Stimulated activated CD8-positive, alpha-beta memory T cell treated with anti-CD3 and anti-CD28 coated beads, Interleukin-15, amount 100 ng/mL, for 24 hours (primary cell): Measurements from ENCODE around the gene PUSL1.

Experiments
- DNase-seq: peaks from one replicate; pipeline ENCODE4 v3.0.0-alpha.2; 2020; ENCODE audit warnings: low read depth

PUSL1 gene

DNA sequence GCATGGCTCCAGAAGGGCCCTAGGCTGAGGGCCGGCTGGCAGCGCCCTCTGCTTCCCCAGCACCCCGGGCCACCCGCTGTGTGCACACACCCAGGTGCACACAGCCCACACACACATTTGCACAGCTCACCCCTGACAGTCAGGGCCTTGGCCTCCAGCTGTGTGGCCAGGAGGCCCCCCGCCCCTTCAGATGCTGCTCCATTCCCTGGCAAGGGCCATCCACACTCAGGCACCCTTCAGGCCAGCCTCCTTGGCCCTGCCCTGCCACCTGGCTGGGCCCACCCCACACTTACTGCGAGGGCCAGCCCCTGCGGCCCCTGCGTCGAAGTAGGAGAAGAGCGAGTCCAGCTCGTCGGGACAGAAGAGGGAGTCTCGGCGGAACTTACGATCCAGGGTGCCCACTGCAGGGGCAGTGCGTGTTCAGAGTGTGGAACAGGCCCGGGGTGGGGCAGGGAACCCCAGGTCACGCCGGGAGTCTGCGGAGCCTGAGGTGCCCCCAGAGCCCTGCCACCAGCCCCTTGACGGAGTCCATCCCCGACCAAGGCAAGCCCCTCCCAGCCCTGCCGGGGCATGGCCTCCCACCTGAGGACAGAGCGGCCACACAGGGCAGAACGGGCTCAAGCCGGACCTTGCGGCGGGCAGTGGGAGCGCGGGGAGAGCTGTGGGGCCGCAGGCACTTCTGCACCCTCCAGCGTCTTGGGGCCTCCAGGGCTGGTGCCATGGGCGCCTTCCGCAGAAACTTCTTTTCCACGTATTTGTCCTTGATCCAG lies 13.1 kb upstream of the PUSL1 start:
- DNase-seq = no peak

DNA sequence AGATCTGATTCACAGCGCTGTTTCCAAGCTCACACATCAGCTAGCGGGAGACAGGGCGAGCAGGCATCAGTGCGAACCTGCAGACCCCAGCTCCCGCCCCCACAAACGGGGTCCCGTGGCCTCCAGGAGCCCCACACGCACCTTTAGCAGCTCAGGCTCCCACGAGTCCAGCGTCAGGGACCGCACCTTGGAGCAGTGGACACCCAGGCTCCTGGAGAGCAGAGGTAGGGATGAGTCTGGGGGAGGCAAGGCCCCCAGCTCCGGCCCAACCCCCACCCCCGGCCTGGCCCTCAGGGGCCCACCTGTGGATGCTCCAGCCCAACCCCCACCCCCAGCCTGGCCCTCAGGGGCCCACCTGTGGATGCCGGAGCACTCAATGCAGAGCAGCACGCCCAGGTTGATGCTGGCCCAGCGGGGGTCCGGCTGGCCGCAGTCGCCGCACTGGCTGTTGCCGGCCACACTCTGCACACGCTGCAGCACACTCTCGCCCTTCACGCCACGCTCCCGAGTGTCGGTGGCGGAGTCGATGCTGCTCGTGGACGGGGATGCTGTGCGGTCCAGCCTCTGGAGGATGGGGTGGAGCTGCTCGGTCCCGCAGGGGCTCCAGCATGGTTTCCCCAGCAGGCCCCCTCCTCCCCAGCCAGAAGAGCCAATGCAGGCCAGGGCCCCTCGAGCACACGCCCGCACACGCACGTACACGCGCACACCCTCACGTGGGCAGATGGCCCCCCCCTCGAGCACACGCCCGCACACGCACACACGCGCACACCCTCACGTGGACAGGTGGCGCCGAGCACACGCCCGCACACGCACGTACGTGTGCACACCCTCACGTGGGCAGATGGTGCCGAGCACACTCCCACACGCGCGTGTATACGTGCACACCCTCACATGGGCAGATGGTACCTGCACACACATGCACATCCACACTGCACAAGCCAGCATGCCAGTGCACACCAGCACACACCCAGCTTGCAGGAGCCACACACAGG lies 12.0 kb upstream of the PUSL1 start:
- DNase-seq = no peak

DNA sequence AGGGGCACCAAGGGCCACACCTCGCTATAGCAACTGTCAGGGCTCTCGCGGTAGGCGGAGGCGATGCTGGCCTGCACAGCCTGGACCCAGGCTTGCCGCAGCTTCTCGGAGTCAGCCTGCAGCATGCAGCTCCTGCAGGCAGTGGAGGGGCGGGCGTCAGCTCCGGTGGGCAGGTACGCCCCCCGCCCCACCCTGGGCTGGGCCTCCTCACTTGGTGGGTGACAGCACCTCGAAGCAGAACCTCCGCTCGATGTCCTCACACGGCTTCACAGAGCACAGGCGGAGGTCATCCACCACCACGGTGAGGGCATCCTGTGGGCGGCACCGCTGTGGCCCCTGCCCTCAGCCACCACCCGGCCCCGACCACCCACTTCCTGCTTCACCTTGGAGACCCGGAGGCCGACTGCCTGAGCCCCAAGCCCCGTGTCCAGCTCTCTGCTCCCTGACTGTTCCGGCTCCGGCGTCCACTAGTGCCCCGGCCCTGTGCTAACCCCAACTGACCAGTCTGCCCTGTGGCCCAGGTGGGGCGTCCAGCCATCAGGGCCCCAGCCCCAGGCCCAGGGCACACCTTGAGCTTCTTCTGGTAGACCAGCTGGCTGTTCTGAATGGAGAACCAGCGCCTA lies 10.5 kb upstream of the PUSL1 start:
- DNase-seq = no peak

DNA sequence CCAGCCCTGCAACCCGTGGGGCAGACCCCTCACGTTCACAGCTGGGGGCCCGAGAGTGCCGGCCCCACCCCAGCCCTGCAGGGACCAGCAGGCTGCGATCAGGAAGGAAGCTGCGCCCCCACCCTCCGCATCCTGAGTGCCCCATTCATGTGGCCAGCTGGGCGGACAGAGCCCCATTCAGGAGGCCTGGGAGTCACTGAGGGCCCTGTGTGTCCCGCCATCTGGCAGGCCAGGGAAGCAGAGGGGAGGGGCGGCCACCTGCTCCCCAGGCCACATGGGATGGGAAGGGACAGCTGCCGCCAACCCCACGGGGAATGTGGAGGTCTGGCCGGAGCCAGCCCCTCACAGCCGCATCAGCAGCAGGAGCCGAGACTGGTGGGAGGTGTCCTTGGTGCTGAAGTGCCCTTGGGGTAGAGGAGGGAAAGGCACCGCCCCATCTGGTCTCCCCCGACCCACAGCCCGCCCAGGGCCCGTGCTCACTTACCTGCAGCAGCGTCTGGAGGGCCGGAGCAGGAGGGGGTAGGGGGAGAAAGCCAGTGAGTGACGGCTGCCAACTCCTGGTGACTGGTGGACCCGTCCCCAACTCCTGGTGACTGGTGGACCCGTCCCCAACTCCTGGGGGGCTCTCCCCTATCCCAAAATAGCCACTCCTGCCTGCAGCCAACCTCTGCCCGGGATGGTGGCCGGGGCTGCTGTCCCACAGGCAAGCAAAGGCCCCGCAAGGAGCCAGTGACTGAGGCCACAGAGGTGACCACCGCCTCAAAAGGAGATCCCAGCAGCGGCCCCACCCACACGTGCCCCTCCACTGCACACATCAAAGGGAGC lies 9.3 kb upstream of the PUSL1 start:
- no peak for DNase-seq

DNA sequence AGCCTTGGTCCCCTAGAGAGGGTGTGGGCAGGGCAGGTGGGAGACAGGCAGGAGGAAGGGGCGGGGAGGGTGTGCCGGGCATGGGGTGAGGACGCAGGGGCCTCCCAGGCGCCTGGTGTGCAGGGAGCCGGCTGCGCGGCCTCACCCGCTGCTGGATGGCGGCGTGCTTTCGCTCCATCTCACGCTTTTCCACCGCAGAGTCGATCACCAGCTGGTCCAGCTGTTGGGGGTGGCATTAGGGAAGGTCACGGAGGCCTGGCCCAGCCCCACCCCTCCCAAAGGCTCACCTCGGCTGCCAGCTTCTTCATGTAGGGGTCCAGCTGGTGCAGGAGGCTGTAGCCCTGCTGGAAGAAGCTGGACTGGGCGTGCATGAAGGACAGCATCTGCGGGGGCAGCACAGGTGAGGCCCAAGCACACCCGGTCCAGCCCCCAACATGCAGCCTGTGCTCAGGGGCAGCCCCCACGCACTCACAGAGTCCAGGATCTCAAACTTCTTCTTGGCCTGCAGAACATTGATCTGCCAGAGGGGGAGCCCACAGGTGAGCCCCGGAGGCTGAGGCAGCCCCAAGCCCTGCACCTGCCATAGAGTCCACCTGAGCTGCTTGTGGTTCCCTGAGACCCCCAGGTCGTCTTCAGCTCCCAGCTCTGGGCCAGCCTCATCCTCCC lies 8.6 kb upstream of the PUSL1 start:
- DNase-seq = no peak

DNA sequence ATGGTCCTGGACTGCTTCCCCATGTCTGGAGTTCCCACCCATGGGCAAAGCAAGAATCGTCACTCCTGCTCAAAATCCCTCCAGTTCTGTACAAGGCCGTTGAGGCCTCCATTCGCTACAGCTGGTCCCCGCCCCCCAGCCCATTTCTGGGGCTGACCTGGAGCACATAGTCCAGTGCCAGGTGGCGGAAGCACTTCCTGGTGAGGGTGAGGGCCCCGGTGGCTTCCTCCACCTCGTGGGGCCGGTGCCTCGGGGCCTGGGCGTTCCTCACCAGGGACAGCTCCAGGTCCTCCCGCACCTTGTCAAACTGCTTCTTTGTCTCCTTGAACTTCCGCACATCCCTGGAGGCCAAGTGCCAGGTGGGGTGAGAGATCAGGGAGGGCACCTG lies 8.1 kb upstream of the PUSL1 start:
- no peak for DNase-seq

DNA sequence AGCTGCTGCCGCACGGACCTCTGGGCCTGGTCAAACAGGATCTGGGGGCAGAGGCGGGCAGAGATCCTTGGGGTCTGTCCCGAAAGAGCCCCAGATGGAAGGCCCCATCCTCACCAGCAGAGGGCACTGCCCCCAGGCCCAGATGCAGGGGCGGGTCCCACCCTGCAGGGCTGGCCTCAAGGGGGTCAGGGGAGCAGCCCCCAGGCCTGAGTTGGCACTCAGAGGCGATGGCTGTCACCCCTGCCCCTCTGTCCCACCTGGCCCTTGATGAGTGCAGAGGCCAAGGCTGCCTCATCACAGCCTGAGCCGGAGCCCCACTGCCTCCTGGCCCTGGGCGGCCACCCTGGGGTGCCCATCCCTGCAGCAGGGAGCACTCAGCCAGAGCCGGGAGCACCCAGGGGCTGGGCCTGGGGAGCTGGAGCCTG lies 6.4 kb upstream of the PUSL1 start:
- no peak for DNase-seq

DNA sequence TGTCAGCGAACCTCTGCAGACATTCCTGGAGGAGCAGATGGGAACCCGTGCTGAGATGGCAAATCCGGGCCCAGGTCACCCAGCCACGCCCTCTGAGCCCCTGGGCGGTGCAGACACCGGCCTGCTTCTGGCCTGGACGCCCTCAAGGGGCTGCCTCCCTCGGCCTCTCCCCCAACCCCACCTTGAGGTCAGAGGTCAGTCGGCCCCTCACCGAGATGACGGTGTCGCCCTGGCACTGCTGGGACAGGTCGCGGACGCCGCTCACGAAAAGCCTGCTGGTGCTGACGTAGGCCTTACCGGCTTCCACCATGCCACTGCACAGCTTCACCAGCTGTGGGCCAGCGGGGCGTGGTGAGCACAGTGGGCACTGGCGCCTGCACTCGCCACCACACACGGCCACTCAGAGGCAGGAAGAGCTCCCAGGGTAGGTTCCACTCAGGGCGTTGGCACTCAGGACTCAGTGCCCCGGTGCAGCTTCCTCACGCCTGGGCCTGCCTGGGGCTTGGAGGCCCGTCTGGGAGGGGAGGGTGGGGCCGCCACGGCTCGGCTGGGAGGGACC lies 5.4 kb upstream of the PUSL1 start:
- no peak for DNase-seq

DNA sequence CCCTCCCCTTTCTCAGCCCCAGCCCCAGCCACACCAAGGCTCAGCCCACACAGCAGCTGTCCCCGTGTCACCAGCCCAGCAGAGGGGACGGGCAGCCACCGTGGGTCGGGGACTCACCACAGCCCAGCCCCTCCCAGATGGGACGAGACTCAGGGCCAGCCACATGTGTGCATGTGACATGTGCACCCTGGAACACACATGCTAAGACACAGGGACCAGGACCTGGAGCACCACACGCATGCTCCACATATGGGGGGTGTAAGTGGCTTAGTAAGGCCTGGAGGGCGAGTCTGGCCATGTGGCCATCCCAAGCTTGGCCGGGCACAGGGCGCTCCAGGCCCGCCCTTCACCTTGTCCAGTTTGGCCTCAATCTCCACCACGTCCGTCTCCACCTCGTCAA lies 4.7 kb upstream of the PUSL1 start:
- no peak for DNase-seq

DNA sequence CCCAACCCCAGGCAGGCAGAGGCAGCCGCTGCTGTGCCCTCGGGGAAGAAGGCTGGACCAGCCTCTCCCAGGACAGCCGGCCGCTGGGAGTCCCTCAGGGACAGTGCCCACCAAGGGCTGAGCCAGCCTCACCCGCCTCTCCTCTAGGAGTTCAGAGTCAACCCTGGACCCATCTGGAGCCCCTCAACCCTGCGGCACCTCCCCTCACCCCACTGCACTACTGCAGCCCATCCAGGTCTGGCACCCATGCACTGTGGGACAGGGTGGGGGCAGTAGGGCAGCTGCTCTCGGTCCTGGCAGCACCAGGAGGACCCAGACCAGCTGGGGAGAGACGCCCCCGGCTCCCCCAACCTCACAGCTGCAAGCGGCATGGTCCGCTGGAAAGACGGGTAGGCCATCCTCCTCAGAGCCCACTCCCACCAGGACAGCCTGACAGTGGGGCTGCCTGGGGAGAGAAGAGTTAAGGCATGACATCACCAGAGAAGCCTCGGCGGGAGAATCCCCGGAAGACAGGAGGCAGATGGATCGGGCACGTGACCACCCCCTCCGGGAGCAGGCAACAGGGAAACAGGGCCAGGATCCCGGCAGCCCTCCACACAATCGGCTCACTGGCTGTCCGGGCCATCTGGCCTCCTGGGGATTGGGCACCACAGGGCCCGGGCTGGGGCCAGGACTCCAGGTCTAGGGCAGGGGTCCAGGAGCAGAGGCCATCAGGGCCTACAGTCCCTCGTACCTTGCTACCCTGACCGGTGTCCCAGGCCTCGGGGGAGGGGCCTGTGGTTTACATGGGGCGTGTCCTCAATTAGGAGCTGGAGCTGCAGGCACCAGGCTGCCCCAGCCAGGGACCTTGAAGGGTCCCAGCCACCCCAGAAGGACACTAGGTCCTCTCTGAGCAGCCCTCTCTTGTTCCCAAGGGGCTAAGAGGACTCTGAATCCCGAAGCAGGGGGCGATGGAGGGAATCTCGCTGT lies 3.8 kb upstream of the PUSL1 start:
- no peak for DNase-seq

DNA sequence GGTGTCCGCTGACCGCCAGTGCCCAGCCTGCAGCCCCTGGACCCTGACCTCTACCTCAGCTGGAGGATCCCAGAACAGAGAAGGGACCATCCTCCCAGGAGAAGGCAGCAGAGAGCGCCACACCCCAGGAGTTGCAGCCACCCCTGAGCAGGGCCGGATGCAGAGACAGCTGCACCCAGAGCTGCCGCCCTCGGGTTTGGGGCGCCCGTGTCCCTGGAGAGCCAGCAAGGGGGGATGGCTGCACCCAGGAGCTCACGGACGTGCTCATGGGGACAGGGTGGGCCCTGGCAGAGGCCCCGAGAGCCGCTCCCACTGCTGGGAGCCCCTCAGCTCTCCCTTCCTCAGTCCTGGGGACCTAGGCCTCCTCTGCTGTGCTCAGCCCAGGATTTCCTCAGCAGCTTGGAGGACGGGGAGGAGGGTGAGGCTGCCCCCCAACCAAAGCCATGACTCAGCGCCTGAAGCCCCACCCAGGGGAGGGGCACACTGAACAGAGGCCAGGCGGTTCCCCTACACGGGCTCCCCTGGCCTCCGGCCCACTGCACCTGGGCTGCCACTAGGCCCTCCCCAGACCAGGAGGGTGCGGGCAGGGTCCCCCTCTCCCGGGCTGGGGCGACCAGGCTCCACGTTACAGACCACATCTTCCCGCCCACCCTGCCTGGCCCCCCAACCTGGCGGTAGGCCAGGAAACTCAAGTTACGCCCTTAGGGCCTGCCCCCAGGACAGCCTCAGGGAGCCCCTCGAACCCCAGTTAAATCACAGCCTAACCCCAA lies 2.9 kb upstream of the PUSL1 start:
- no peak for DNase-seq

DNA sequence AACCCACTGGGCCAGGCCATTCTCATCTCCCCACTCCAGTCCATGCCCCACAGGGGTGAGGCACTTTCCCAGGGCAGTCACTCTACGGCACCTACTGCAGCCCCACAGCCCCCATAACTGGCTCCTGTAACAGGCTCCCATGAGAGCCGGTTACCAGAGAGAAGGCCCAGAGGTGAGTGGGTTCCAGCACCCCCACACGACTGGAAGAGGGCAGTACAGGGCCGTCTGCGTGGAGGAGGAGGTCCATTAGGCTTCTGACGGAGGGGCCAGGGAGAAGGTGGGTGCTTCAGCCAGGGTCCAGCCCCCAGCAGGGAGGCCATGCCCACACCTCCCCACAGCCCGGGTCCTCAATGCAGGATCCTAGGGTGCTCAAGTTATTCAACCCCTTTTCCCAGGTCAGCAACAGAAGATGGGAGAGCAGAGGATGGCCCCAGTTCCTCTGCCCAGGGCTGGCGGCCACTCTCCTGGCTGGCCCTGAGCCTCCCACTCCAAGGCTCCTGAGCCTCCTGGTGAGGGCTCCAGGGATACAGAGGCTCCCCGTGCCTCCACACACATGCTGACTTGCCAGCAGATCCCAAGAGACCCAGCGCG lies 2.2 kb upstream of the PUSL1 start:
- DNase-seq = no peak

DNA sequence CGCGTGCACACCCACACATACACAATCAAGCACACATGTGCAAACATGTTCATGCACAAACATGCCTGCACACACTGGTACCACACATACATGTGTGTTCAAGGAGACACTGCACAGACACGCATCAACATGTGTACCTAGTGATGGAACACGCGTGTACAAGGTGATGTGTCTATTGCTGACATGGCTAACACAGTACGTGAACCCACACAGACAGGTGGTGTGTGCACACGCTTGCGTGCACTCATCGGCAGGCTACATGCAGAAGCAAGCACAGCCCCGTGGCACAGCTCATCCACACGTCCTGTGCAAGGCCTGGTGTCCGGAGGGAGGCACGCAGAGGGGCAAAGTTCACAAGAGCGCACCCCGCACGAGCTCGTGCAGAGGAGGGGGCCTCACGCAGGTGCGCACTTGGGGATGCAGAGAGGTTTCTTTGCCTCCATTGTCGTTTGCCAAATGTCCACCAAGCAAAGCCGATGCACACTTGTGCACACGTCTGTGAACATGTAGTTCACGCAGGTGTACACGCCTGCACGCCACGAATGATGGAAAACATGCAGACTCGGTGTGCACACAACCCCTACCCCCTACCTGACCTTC lies 1.6 kb upstream of the PUSL1 start:
- no peak for DNase-seq

DNA sequence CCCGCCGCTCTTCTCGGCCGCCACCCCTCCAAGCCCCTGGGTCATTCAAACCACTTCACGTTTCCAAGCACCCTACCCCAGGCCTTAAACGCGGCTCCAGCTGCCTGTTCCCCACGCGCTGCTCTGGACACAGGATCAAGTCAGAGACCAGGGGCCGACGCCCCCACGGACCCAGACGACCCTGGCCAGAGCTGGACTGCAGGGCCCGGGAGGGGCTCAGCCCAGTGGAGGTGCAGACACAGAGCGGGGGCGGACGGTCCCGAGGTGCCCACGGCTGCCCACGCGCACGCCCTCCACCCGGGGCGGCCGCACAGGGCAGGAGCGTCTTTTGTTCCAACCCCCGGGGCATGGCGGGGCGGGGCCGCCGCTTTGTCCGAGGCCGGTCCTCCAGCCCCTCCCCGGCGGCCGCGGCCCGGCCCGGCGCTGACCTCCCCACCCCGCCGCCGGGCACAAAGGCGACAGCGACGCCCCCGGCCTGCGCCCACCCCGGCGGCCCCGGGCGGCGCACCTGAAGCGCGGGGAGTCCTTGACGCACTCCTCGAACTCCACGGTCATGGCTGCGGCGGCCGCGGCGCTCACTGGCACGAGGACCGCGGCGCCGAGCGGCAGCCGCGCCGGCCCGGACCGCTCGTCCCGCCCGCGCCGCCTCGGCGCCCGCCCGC lies 1.0 kb upstream of the PUSL1 start:
- no peak for DNase-seq

DNA sequence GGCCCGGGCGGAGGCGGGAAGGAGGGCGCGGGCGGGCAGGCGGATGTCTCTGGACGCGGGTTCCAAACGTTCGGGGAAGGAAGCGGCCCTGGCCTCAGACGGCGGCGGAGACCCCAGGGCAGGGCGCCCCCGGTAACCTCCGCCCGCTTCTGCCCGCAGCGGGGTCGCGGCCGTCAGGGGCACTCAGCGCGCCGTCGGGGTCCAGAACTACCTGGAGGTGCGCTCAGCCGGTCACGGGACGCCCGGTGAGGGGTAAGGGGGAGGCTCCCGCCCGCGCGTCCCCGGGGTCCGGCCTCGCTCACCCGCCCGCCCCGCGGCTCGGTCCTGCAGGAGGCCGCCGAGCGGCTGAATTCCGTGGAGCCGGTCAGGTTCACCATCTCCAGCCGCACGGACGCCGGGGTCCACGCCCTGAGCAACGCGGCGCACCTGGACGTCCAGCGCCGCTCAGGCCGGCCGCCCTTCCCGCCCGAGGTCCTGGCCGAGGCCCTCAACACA lies 406 bp downstream of the PUSL1 start:
- no peak for DNase-seq

DNA sequence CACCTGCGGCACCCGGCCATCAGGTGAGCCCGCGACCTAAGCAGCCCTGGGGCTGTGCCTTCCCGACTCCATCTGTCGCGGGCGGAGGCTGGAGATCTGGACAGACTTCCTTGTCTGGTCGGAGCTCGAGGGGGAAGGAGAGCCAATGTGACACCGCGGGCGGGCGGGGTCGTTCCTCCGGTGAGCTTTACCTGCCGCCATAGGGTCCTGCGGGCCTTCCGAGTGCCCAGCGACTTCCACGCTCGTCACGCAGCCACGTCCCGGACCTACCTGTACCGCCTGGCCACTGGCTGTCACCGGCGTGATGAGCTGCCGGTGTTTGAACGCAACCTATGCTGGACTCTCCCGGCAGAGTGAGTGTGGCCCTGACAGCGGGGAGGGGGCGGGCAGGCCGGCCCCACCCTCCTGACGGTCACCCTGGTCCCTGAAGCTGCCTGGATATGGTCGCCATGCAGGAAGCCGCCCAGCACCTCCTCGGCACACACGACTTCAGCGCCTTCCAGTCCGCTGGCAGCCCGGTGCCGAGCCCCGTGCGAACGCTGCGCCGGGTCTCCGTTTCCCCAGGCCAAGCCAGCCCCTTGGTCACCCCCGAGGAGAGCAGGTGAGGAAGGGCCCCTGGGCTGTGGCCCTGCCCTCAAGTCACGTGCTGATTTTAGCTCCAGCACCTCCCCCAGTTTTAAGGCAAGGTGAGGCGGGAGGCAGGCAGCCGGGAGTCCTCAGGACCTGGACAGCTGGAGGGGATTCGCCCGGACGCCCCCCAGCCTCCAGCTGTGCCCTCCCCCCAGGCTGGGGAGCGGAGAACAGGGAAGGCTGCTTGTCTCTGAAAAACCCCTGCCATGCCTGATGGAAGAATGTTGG lies 1.1 kb downstream of the PUSL1 start:
- DNase-seq = no peak

DNA sequence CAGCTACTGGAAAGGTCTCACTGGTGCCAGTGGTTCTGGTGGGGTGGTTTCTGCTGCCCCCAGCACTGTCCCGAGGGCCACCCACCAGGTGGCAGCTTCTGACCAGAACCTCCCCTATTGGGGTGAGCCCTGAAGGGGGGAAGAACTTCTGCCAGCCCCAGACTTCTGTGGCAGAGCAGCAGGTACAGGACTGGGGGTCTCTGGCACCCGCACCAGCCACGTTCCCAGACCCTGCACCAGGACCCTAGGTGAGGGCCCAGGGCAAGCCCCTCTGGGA lies 1.6 kb downstream of the PUSL1 start:
- no peak for DNase-seq
